Right lobe of liver (tissue), 4 donors: ENCODE data around the gene PPIL4.

Experiments used
- CTCF ChIP-seq, 4 donors: fragments of 200-600 bp in 3 of 4; fragments of 450-650 bp in 1 of 4; IDR thresholded peaks; one replicate each; pipeline versions ENCODE4 v1.5.1 to v1.8.0; 2016 to 2022; ENCODE audit warnings: antibody characterized with exemption in 4 of 4, mild to moderate bottlenecking in 2 of 4
- POLR2A ChIP-seq: fragments of 450-650 bp; IDR thresholded peaks from one replicate; pipeline ENCODE4 v1.6.1; 2017; ENCODE audit warnings: antibody characterized with exemption, mild to moderate bottlenecking
- donor health status: DM: no; HTN: no; CAD: no.
- donor health status: DM: no; HTN: no; CAD: no.
- donor health status: DM: no; HTN: yes; CAD: no.

- no peak for TF ChIP-seq CTCF (IDR thresholded peaks at IDR 0.05)
- TF ChIP-seq POLR2A = no peak
Measured at GRCh38 chr6:149567194-149567586, 21.3 kb upstream of the PPIL4 start.
